ENCODE measurements around the gene TMEM62. TPM values are rescaled to one million over a fixed set of nuclear protein-coding genes. Genes with fewer than 3 reads are reported as not detected.

Gene TMEM62
- total RNA-seq, 1 donor from 2014 or later, result 9.0 TPM

DNA sequence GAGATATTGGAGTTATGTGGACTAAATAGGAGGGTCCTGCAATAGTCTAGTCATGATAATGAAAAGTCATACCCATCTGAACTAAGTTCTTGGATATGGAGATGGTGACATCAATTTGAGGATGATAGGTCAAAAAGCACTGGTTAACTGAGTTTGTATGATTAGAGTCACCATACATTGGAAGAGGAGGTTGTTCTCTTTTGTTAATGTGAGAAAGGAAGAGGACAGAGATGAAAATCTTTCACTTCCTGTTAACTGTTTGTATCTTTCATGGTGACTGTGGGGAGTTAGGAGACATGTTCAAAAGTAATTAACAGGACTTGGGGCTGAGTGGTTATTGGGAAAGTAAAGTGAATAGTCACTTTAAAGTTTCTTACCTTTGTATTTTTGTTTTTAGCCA lies 11.1 kb downstream of the TMEM62 start:
- Histone ChIP-seq H3K9me3 (no peaks in the 10 kb centered on the region), H3K27me3 (no peaks in the 10 kb centered on the region), H3K27ac (no peak overlapping the region), H3K4me1 (no peaks in the 10 kb centered on the region), H3K36me3 (peaks cover 35 to 51% of the 10 kb centered on the region in 2 donors), H3K4me3 (no peak overlapping the region)
- intact Hi-C loops (cut with DNase I), result no loop called here
- no peak for DNase-seq (ENCODE audit: low spot score in 2 of 2)
- TF ChIP-seq, protein P1, sequence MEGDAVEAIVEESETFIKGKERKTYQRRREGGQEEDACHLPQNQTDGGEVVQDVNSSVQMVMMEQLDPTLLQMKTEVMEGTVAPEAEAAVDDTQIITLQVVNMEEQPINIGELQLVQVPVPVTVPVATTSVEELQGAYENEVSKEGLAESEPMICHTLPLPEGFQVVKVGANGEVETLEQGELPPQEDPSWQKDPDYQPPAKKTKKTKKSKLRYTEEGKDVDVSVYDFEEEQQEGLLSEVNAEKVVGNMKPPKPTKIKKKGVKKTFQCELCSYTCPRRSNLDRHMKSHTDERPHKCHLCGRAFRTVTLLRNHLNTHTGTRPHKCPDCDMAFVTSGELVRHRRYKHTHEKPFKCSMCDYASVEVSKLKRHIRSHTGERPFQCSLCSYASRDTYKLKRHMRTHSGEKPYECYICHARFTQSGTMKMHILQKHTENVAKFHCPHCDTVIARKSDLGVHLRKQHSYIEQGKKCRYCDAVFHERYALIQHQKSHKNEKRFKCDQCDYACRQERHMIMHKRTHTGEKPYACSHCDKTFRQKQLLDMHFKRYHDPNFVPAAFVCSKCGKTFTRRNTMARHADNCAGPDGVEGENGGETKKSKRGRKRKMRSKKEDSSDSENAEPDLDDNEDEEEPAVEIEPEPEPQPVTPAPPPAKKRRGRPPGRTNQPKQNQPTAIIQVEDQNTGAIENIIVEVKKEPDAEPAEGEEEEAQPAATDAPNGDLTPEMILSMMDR (IDR thresholded peaks at IDR 0.05), result no peak

DNA sequence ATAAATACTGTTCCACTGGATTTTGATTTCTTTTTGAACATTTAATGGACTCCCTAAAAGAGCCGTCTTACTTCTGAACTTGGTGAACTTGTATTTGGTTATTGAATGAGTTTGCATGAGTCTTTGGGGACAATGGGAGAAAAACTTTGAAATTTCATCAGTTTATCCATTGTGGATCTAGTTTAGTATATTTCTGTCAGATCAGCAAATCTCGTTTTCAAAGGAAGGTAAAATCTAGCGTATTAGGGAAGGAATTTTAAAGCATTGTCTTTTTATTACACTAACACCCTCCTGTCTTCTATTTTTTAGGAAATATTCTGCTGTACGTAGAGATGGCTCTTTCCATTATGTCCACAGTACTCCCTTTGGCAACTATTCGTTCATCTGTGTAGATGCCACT lies 12.8 kb downstream of the TMEM62 start:
- Histone ChIP-seq H3K36me3 (peaks cover 21 to 40% of the 10 kb centered on the region in 2 donors), H3K27ac (no peak overlapping the region), H3K4me3 (no peak overlapping the region), H3K4me1 (no peaks in the 10 kb centered on the region), H3K27me3 (no peaks in the 10 kb centered on the region), H3K9me3 (no peaks in the 10 kb centered on the region)
- intact Hi-C loops (cut with DNase I), result no loop called here
- TF ChIP-seq, protein P1 (IDR thresholded peaks at IDR 0.05), result no peak
- no peak for DNase-seq (ENCODE audit: low spot score in 2 of 2)

DNA sequence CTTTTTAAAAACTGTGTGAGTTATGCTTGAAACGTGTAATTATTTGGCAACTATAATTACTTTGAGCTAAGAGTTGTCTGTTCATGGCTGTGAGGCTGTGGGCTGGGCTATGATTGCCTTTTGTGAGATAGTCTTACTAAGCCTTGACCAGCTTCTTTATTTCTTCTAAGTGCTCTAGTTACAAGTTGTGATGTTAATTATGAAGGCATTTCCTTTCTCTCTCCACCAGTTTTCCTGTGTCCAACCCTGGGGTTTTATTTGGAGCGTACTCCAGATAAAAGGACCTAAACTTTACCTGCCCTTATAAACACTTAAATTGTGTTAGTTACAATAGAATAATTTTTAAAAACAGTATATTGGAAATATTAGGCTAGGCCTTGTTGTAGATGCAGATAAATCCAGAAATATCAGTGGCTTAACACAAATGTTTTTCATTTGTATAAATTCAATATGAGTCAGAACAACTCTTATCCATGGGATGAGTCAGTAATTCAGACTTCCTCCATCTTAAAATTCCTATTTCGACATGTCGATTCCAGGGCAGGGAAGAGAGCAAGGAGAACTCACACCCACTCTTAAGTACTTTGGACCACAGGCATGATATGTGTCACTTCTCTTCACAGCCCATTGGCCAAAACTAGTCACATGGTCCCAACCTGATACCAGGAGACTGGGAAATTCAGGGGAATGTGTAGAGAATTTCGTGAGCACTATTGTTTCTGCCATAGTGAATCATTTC lies 17.0 kb downstream of the TMEM62 start:
- TF ChIP-seq, protein P1 (IDR thresholded peaks at IDR 0.05), result no peak
- Histone ChIP-seq H3K36me3 (peaks cover 29 to 75% of the 10 kb centered on the region in 2 donors), H3K4me3 (no peak overlapping the region), H3K27ac (no peak overlapping the region), H3K9me3 (no peaks in the 10 kb centered on the region), H3K4me1 (no peaks in the 10 kb centered on the region), H3K27me3 (no peaks in the 10 kb centered on the region)
- intact Hi-C loops (cut with DNase I), result no loop called here
- no peak for DNase-seq (ENCODE audit: low spot score in 2 of 2)

GRCh38 chr15:43151688-43152087 lies 18.3 kb downstream of the TMEM62 start:
- no peaks in the 10 kb centered on the region for H3K27me3 ChIP-seq
- intact Hi-C loops (cut with DNase I), result no loop called here
- no peaks in the 10 kb centered on the region for H3K9me3 ChIP-seq
- TF ChIP-seq, protein P1 (IDR thresholded peaks at IDR 0.05), result no peak
- DNase-seq (ENCODE audit: low spot score in 2 of 2), result no peak
- no peak overlapping the region for H3K4me3 ChIP-seq
- H3K36me3 ChIP-seq, result peaks cover 38 to 77% of the 10 kb centered on the region in 2 donors
- H3K4me1 ChIP-seq, result no peaks in the 10 kb centered on the region
- H3K27ac ChIP-seq, result no peak overlapping the region

DNA sequence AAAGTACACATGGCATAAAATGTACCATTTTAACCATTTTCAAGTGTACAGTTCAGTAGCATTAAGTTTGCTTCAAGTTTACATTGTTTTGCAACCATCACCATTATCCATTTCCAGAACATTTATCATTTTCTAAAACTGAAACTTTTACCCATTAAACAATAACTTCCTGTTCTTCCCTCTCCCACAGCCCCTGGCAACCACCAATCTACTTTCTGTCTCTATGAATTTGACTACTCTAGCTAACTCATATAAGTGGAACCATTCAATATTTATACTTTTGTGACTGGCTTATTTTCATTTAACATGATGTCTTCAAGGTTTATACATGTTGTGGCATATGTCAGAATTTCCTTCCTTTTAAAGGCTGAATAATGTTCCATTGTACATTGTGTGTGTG lies 19.9 kb downstream of the TMEM62 start:
- intact Hi-C loops (cut with DNase I), result no loop called here
- Histone ChIP-seq H3K27ac (no peak overlapping the region), H3K27me3 (no peaks in the 10 kb centered on the region), H3K9me3 (no peaks in the 10 kb centered on the region), H3K36me3 (peaks cover 43 to 76% of the 10 kb centered on the region in 2 donors), H3K4me3 (no peak overlapping the region), H3K4me1 (no peaks in the 10 kb centered on the region)
- TF ChIP-seq, protein P1 (IDR thresholded peaks at IDR 0.05), result no peak
- DNase-seq (ENCODE audit: low spot score in 2 of 2), result no peak
